ENCODE results near the gene TYW5. TPM values are rescaled to one million over a fixed set of nuclear protein-coding genes. Genes with fewer than 3 reads are reported as not detected.

The TYW5 gene
- polyA plus RNA-seq, 1 donor (not counting 4 experiments of a cell fraction or from before 2014, with no cell fraction given), result 9.9 TPM

DNA sequence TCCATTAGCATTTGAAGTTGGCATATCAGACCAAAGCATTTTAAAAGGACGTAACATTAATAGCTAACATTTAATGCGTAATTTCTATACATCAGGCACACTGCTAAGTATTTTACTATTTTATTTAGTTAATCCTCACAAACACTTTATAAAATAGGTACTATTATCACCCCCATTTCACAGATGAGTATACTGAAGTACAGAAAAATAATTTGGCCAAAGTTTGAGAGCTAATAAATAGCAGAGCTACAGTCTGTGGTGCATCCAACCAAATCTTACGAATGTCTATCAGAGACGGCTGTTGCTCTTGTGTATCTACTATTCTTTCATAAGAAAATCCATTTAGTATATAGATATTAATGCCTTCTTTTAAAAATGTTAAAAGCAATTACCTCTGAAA, 11.9 kb downstream of the TYW5 start:
- H4K20me1 ChIP-seq (ENCODE audit: control insufficient read depth, extremely low read depth, insufficient read depth, low read length), result no peaks in the 10 kb centered on the region
- no peak for TF ChIP-seq EZH2 (IDR thresholded peaks at IDR 0.05; ENCODE audit: low read length)
- TF ChIP-seq, protein P1, sequence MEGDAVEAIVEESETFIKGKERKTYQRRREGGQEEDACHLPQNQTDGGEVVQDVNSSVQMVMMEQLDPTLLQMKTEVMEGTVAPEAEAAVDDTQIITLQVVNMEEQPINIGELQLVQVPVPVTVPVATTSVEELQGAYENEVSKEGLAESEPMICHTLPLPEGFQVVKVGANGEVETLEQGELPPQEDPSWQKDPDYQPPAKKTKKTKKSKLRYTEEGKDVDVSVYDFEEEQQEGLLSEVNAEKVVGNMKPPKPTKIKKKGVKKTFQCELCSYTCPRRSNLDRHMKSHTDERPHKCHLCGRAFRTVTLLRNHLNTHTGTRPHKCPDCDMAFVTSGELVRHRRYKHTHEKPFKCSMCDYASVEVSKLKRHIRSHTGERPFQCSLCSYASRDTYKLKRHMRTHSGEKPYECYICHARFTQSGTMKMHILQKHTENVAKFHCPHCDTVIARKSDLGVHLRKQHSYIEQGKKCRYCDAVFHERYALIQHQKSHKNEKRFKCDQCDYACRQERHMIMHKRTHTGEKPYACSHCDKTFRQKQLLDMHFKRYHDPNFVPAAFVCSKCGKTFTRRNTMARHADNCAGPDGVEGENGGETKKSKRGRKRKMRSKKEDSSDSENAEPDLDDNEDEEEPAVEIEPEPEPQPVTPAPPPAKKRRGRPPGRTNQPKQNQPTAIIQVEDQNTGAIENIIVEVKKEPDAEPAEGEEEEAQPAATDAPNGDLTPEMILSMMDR (optimal IDR thresholded peaks at IDR 0.05 in 1 of 3, IDR thresholded peaks at IDR 0.05 in 1 of 3, conservative IDR thresholded peaks at IDR 0.05 in 1 of 3; ENCODE audit: extremely low read depth in 1 of 3, insufficient read depth in 2 of 3, low read length in 3 of 3), result no peak
- no peaks in the 10 kb centered on the region for H3K9me3 ChIP-seq (ENCODE audit: control insufficient read depth, low read depth, low read length)
- H3K79me2 ChIP-seq (ENCODE audit: control insufficient read depth, insufficient read depth, low read length), result peaks cover 12% of the 10 kb centered on the region
- no peak for FAIRE-seq
- dilution Hi-C loops (cut with MboI; ENCODE audit: extremely low pct_ligation_motif_present, low sequenced_read_pairs), result no loop called here
- no peak overlapping the region for H3K4me3 ChIP-seq (ENCODE audit: control insufficient read depth in 2 of 3, extremely low read depth in 1 of 3, insufficient read depth in 2 of 3, low read depth in 1 of 3, low read length in 3 of 3)
- H3K27ac ChIP-seq (ENCODE audit: control insufficient read depth, insufficient read depth, low read length), result no peak overlapping the region
- no peak for DNase-seq (ENCODE audit: low read depth, low spot score)
- H3K36me3 ChIP-seq (ENCODE audit: control insufficient read depth in 2 of 2, extremely low read depth in 1 of 2, insufficient read depth in 2 of 2, low read length in 2 of 2), result peaks cover 2 to 7% of the 10 kb centered on the region in 2 experiments
- H3K9ac ChIP-seq (ENCODE audit: control insufficient read depth, extremely low read depth, insufficient read depth, low read length), result no peak overlapping the region
- no peaks in the 10 kb centered on the region for H3K27me3 ChIP-seq (ENCODE audit: control insufficient read depth, extremely low read depth, insufficient read depth, low read length)
- H3K4me2 ChIP-seq (ENCODE audit: control insufficient read depth, extremely low read depth, insufficient read depth, low read depth, low read length), result no peak overlapping the region
- no peaks in the 10 kb centered on the region for H3K4me1 ChIP-seq (ENCODE audit: control insufficient read depth, extremely low read depth, insufficient read depth, low read length)
- H2AFZ ChIP-seq (ENCODE audit: control insufficient read depth, low read length), result no peak overlapping the region
- no peaks in the 10 kb centered on the region for H3K9me1 ChIP-seq (ENCODE audit: control insufficient read depth, extremely low read depth, insufficient read depth, low read length)

DNA sequence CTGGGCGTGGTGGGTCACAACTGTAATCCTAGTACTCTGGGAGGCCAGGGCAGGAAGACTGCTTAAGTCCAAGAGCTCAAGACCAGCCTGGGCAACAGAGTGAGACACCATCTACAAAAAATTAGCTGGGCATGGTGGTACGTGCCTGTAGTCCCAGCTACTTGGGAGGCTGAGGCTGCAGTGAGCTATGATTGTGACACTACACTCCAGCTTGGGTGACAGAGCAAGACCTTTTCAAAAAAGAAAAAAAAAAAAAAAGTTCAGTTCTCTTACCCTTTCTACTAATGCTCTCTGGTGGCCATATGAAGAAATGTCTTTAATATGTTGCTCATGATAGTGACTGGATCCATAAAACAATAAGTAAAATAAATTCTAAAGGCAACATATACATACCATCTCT, 14.9 kb downstream of the TYW5 start:
- no peaks in the 10 kb centered on the region for H4K20me1 ChIP-seq (ENCODE audit: control insufficient read depth, extremely low read depth, insufficient read depth, low read length)
- H3K4me3 ChIP-seq (ENCODE audit: control insufficient read depth in 2 of 3, extremely low read depth in 1 of 3, insufficient read depth in 2 of 3, low read depth in 1 of 3, low read length in 3 of 3), result no peak overlapping the region
- no peak overlapping the region for H3K9ac ChIP-seq (ENCODE audit: control insufficient read depth, extremely low read depth, insufficient read depth, low read length)
- no peak for FAIRE-seq
- no peak for DNase-seq (ENCODE audit: low read depth, low spot score)
- H3K36me3 ChIP-seq (ENCODE audit: control insufficient read depth in 2 of 2, extremely low read depth in 1 of 2, insufficient read depth in 2 of 2, low read length in 2 of 2), result peaks cover 0 to 8% of the 10 kb centered on the region in 2 experiments
- dilution Hi-C loops (cut with MboI; ENCODE audit: extremely low pct_ligation_motif_present, low sequenced_read_pairs), result no loop called here
- no peak overlapping the region for H3K27ac ChIP-seq (ENCODE audit: control insufficient read depth, insufficient read depth, low read length)
- no peak overlapping the region for H3K4me2 ChIP-seq (ENCODE audit: control insufficient read depth, extremely low read depth, insufficient read depth, low read depth, low read length)
- H3K4me1 ChIP-seq (ENCODE audit: control insufficient read depth, extremely low read depth, insufficient read depth, low read length), result no peaks in the 10 kb centered on the region
- TF ChIP-seq EZH2 (IDR thresholded peaks at IDR 0.05; ENCODE audit: low read length), result no peak
- TF ChIP-seq, protein P1 (optimal IDR thresholded peaks at IDR 0.05 in 1 of 3, IDR thresholded peaks at IDR 0.05 in 1 of 3, conservative IDR thresholded peaks at IDR 0.05 in 1 of 3; ENCODE audit: extremely low read depth in 1 of 3, insufficient read depth in 2 of 3, low read length in 3 of 3), result peak in 1 of 3 experiments; percentile 3
- no peaks in the 10 kb centered on the region for H3K9me1 ChIP-seq (ENCODE audit: control insufficient read depth, extremely low read depth, insufficient read depth, low read length)
- no peak overlapping the region for H2AFZ ChIP-seq (ENCODE audit: control insufficient read depth, low read length)
- peaks cover 12% of the 10 kb centered on the region for H3K79me2 ChIP-seq (ENCODE audit: control insufficient read depth, insufficient read depth, low read length)
- no peaks in the 10 kb centered on the region for H3K9me3 ChIP-seq (ENCODE audit: control insufficient read depth, low read depth, low read length)
- H3K27me3 ChIP-seq (ENCODE audit: control insufficient read depth, extremely low read depth, insufficient read depth, low read length), result no peaks in the 10 kb centered on the region

Data from keratinocyte (primary cell).